ENCODE measurements around the gene SPINT2.

- TF ChIP-seq CTCF (conservative IDR thresholded peaks at IDR 0.05; ENCODE audit: low read length) (no peak), EZH2phosphoT487 (IDR thresholded peaks at IDR 0.05; ENCODE audit: borderline replicate concordance, low read depth, low read length) (no peak)
These were observed 32.5 kb upstream of the SPINT2 start for GRCh38 chr19:38231918-38232317.
